Calu3 (cell line): ENCODE measurements around the gene MBD4. TPM values are rescaled to one million over a fixed set of nuclear protein-coding genes. Genes with fewer than 3 reads are reported as not detected.

Experiments used
- BruUV-seq: library from RNA; stranded (reverse); fragments of 400-500 nt; replicated peaks from 2 replicates; lab custom pipeline; 2021; lab: Mats Ljungman, UMichigan
- CTCF ChIA-PET: fragments of 300-600 bp; sonication (Branson Sonifier 250); formaldehyde crosslinking; loops from one replicate; lab custom pipeline; 2022; ENCODE audit warnings: antibody characterized with exemption; lab: Charles Lee
- DNase-seq: peaks from one replicate; pipeline ENCODE4 v3.0.0; 2022
- H3K27ac Mint-ChIP-seq: one replicate; pipeline ENCODE4 v1.8.0; 2022; ENCODE audit warnings: mixed read lengths; ENCODE audit not compliant: unreplicated experiment
- H3K27me3 Mint-ChIP-seq: one replicate; pipeline ENCODE4 v1.8.0; 2022; ENCODE audit warnings: mixed read lengths; ENCODE audit not compliant: unreplicated experiment
- H3K36me3 Mint-ChIP-seq: one replicate; pipeline ENCODE4 v1.8.0; 2022; ENCODE audit warnings: mild to moderate bottlenecking, moderate library complexity, mixed read lengths; ENCODE audit not compliant: insufficient read depth, unreplicated experiment
- H3K4me1 Mint-ChIP-seq: one replicate; pipeline ENCODE4 v1.8.0; 2022; ENCODE audit warnings: mild to moderate bottlenecking, low read depth, mixed read lengths; ENCODE audit not compliant: unreplicated experiment
- H3K4me3 Mint-ChIP-seq: one replicate; pipeline ENCODE4 v1.8.0; 2022; ENCODE audit warnings: mild to moderate bottlenecking, low read depth, moderate library complexity, mixed read lengths; ENCODE audit not compliant: unreplicated experiment
- H3K9me3 Mint-ChIP-seq: one replicate; pipeline ENCODE4 v1.8.0; 2022; ENCODE audit warnings: low read depth, mixed read lengths; ENCODE audit not compliant: unreplicated experiment
- CTCF ChIP-seq: fragments of 200-600 bp; IDR thresholded peaks from one replicate; pipeline ENCODE4 v1.8.0; 2022; ENCODE audit warnings: antibody characterized with exemption; ENCODE audit not compliant: unreplicated experiment
- intact Hi-C: fragments of 100-400 bp; cut with micrococcal nuclease; formaldehyde crosslinking; loops from one replicate; pipeline ENCODE4 v1.10.0; 2022; ENCODE audit not compliant: unreplicated experiment
- total RNA-seq: library from RNA; stranded (reverse); gene quantifications from 2 replicates; pipeline ENCODE4 v1.2.3, GENCODE V29; 2022

The MBD4 gene
- total RNA-seq, 1 experiment from 2014 or later, result 52.3 TPM

GRCh38 chr3:129446926-129447325 is 7.2 kb upstream of the MBD4 start:
- no TSS peak for BruUV-seq
- H3K9me3 Mint-ChIP-seq, result no peaks in the 10 kb centered on the region
- H3K4me1 Mint-ChIP-seq, result no peaks in the 10 kb centered on the region
- H3K4me3 Mint-ChIP-seq, result no peak overlapping the region
- no peaks in the 10 kb centered on the region for H3K36me3 Mint-ChIP-seq
- CTCF ChIA-PET, result no interaction called here
- H3K27me3 Mint-ChIP-seq, result no peaks in the 10 kb centered on the region
- intact Hi-C loops, result no loop called here
- no peak for TF ChIP-seq CTCF
- no peak for DNase-seq
- no peak overlapping the region for H3K27ac Mint-ChIP-seq

GRCh38 chr3:129445471-129445870 is 5.7 kb upstream of the MBD4 start:
- peaks cover 10% of the 10 kb centered on the region for H3K36me3 Mint-ChIP-seq
- no peaks in the 10 kb centered on the region for H3K9me3 Mint-ChIP-seq
- no peak for TF ChIP-seq CTCF
- no TSS peak for BruUV-seq
- intact Hi-C loops, result no loop called here
- CTCF ChIA-PET, result interaction anchor here (0.6 to 1.0 kb wide), 2 partner anchors 34 to 35 kb away, joined by 3 read pairs; no protein-coding TSS in a partner anchor
- DNase-seq, result no peak
- H3K27ac Mint-ChIP-seq, result no peak overlapping the region
- H3K4me3 Mint-ChIP-seq, result no peak overlapping the region
- peaks cover 12% of the 10 kb centered on the region for H3K4me1 Mint-ChIP-seq
- no peaks in the 10 kb centered on the region for H3K27me3 Mint-ChIP-seq

- no peak for DNase-seq
- BruUV-seq, result no TSS peak
- Mint-ChIP-seq H3K9me3 (no peaks in the 10 kb centered on the region), H3K4me1 (peaks cover 18% of the 10 kb centered on the region), H3K27me3 (no peaks in the 10 kb centered on the region), H3K4me3 (no peak overlapping the region), H3K27ac (no peak overlapping the region), H3K36me3 (peaks cover 35% of the 10 kb centered on the region)
- intact Hi-C loops, result no loop called here
- CTCF ChIA-PET, result no interaction called here
- no peak for TF ChIP-seq CTCF
Measured at GRCh38 chr3:129442947-129443346, 3.2 kb upstream of the MBD4 start.

- TF ChIP-seq CTCF, result no peak
- BruUV-seq, result no TSS peak
- H3K9me3 Mint-ChIP-seq, result no peaks in the 10 kb centered on the region
- peaks cover 23% of the 10 kb centered on the region for H3K4me1 Mint-ChIP-seq
- CTCF ChIA-PET, result no interaction called here
- H3K4me3 Mint-ChIP-seq, result no peak overlapping the region
- H3K27ac Mint-ChIP-seq, result no peak overlapping the region
- no peak for DNase-seq
- H3K27me3 Mint-ChIP-seq, result no peaks in the 10 kb centered on the region
- intact Hi-C loops, result no loop called here
- H3K36me3 Mint-ChIP-seq, result peaks cover 39% of the 10 kb centered on the region
Measured at GRCh38 chr3:129442486-129442885, 2.7 kb upstream of the MBD4 start.
